Lung (tissue), 12 donors: ENCODE data around the gene NKX3-2. TPM values are rescaled to one million over a fixed set of nuclear protein-coding genes. Genes with fewer than 3 reads are reported as not detected.
"Not testable (repeated sequence)": the region's sequence is repeated elsewhere in the genome, so short reads cannot be mapped to it uniquely, and the experiment has no call there.

Experiments
- ATAC-seq: fragments of 200-7000 bp; cut with Tn5 transposase; one replicate; pipeline ENCODE4 v1.9.1; 2020; ENCODE audit warnings: moderate number of reproducible peaks; ENCODE audit not compliant: insufficient read depth, low FRiP score
- DNase-seq, 3 donors: peaks; one replicate each; pipeline ENCODE4 v3.0.0-alpha.2; 2013 to 2017
- H3K27ac ChIP-seq, 2 donors: one replicate each; pipeline ENCODE4 v1.5.1; 2013; ENCODE audit warnings: mild to moderate bottlenecking in 2 of 2, moderate library complexity in 2 of 2, control low read depth in 1 of 2, inconsistent platforms in 1 of 2, low read depth in 1 of 2, low read length in 1 of 2
- H3K27me3 ChIP-seq, 3 donors: one replicate each; pipeline ENCODE4 v1.5.1; 2013; ENCODE audit warnings: low read length in 2 of 3; ENCODE audit not compliant: control insufficient read depth in 3 of 3, insufficient read depth in 3 of 3
- H3K36me3 ChIP-seq, 4 donors: one replicate each; pipeline ENCODE4 v1.5.1; 2013; ENCODE audit warnings: low read length in 4 of 4, mild to moderate bottlenecking in 1 of 4, moderate library complexity in 1 of 4; ENCODE audit not compliant: control insufficient read depth in 4 of 4, insufficient read depth in 4 of 4
- H3K4me1 ChIP-seq, 5 donors: one replicate each; pipeline ENCODE4 v1.5.1; 2013; ENCODE audit warnings: low read length in 5 of 5, mild to moderate bottlenecking in 2 of 5, moderate library complexity in 1 of 5; ENCODE audit not compliant: control insufficient read depth in 5 of 5, insufficient read depth in 5 of 5
- H3K4me3 ChIP-seq: one replicate; pipeline ENCODE4 v1.5.1; 2013; ENCODE audit warnings: mild to moderate bottlenecking, control low read depth, moderate library complexity
- H3K9ac ChIP-seq, 2 donors: one replicate each; pipeline ENCODE4 v1.5.1; 2013; ENCODE audit warnings: low read length in 2 of 2, control low read depth in 1 of 2; ENCODE audit not compliant: insufficient read depth in 1 of 2
- H3K9me3 ChIP-seq, 4 donors: one replicate each; pipeline ENCODE4 v1.5.1; 2013; ENCODE audit warnings: low read length in 3 of 4, mild to moderate bottlenecking in 1 of 4, moderate library complexity in 1 of 4; ENCODE audit not compliant: control insufficient read depth in 4 of 4, insufficient read depth in 3 of 4
- WGBS, 2 donors: extraction: QIAGEN DNeasy Blood & Tissue Kit; methylation state at CpG; one replicate each; pipeline ENCODE4 v1.1.7; 2013; 5-methylcytosine and 5-hydroxymethylcytosine counted together
- polyA plus RNA-seq, 2 donors: library from polyadenylated mRNA; stranded (reverse); fragments of 200-250 nt; gene quantifications; one replicate each; pipeline ENCODE4 v1.2.1, GENCODE V29; 2013
- total RNA-seq, 2 donors: library from RNA; depleted of rRNA in 1 of 2; stranded (reverse); fragments of >200 nt in 1 of 2; gene quantifications; one replicate each; pipeline ENCODE4 v1.2.1, GENCODE V29; 2014 to 2021
- TF ChIP-seq, protein P1 (sequence below): IDR thresholded peaks from 2 replicates; pipeline ENCODE4 v1.5.1; 2012; ENCODE audit warnings: mild to moderate bottlenecking; ENCODE audit errors: control extremely low read depth, extremely low read depth
- donor health status: control.
- donor health status: control.
- donor health status: Bipolar disorder and iron deficiency.
- donor health status: healthy.
- donor health status: DM: yes; HTN: yes; CAD: no.

The NKX3-2 gene
- total and polyA plus RNA-seq, 4 donors: not detected

DNA sequence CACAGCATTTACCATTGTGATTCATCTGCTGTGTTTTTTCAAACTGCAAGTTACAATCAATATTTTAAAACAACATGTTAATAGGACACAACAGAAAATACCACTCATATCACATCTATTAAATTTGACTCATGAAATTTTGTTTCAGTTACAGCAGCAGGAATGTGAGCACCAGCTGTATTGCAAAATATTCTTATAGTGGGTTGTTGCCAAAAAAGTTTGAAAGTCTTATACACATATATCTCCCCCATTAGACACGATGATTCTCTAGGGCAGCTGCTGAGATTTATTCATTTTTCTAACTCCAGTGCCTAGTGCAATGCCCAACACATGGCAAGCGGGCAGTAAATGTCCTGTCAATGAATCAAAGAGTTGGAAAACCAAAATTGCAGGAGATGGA is 26.6 kb upstream of the NKX3-2 start:
- no peaks in the 10 kb centered on the region for H3K9me3 ChIP-seq
- no peaks in the 10 kb centered on the region for H3K27me3 ChIP-seq
- H3K27ac ChIP-seq: no peak overlapping the region
- H3K36me3 ChIP-seq: peaks cover 20 to 45% (median 29%) of the 10 kb centered on the region in 4 donors
- TF ChIP-seq, protein P1, sequence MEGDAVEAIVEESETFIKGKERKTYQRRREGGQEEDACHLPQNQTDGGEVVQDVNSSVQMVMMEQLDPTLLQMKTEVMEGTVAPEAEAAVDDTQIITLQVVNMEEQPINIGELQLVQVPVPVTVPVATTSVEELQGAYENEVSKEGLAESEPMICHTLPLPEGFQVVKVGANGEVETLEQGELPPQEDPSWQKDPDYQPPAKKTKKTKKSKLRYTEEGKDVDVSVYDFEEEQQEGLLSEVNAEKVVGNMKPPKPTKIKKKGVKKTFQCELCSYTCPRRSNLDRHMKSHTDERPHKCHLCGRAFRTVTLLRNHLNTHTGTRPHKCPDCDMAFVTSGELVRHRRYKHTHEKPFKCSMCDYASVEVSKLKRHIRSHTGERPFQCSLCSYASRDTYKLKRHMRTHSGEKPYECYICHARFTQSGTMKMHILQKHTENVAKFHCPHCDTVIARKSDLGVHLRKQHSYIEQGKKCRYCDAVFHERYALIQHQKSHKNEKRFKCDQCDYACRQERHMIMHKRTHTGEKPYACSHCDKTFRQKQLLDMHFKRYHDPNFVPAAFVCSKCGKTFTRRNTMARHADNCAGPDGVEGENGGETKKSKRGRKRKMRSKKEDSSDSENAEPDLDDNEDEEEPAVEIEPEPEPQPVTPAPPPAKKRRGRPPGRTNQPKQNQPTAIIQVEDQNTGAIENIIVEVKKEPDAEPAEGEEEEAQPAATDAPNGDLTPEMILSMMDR: no peak
- ATAC-seq (no peak), DNase-seq (peak in 2 of 3 donors; percentile 41 to 58)
- peaks cover 0 to 5% (median 0%) of the 10 kb centered on the region in 5 donors for H3K4me1 ChIP-seq
- H3K4me3 ChIP-seq: no peak overlapping the region
- no peak overlapping the region for H3K9ac ChIP-seq
- WGBS, 2 donors: 83 to 94% methylated on average over 2 of the region's 2 CpGs

DNA sequence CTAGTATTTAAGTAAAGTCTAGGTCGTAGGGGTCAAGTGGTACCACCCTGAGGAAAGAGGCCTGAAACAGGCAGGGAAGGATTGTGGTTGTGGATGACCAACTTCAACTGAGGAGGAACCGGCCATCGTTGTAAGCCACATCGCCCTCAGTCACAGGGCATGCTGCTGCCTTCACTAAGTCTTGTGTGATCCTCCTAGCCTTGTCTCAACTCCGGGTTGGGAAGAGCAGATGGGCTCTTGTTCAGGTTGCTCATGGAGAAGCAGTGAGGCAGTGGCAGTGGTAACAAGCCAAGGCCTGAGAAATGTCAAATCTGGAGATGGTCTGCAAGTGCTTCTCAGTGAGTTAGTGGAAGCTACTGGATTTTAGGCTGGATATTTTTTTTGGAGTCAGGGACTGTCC is 22.8 kb upstream of the NKX3-2 start:
- ATAC-seq (no peak), DNase-seq (no peak)
- peaks cover 0 to 5% (median 0%) of the 10 kb centered on the region in 5 donors for H3K4me1 ChIP-seq
- H3K36me3 ChIP-seq: peaks cover 8 to 26% (median 16%) of the 10 kb centered on the region in 4 donors
- H3K9me3 ChIP-seq: no peaks in the 10 kb centered on the region
- no peak overlapping the region for H3K4me3 ChIP-seq
- WGBS, 2 donors: 95 to 99% methylated on average over 5 of the region's 5 CpGs
- no peak overlapping the region for H3K27ac ChIP-seq
- no peak overlapping the region for H3K9ac ChIP-seq
- no peaks in the 10 kb centered on the region for H3K27me3 ChIP-seq
- TF ChIP-seq, protein P1: no peak

DNA sequence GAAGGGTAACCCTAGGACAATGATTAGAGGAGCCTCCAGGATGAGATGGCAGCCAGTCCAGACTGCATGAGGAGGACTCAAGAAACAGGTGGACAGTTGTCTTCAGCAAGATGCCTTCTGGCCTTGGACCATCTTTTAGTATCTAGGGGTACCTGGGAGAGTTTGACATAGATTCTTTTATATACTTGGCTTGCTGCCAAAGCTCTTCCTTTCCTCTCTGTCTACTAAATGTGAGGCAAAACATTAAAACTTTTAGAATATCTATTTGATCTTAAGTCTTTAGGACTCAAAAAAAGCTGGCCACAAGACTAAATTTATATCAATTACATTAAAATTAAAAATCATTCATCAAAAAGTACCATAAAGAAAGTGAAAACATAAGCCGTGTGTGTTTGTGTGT is 18.6 kb upstream of the NKX3-2 start:
- WGBS, 2 donors: 85 to 100% methylated on average over 1 of the region's 1 CpG
- DNase-seq (no peak), ATAC-seq (no peak)
- Histone ChIP-seq H3K4me1 (no peaks in the 10 kb centered on the region), H3K9ac (no peak overlapping the region), H3K36me3 (peaks cover 0 to 6% (median 0%) of the 10 kb centered on the region in 4 donors), H3K4me3 (no peak overlapping the region), H3K27ac (no peak overlapping the region), H3K27me3 (peaks cover 0 to 2% (median 0%) of the 10 kb centered on the region in 3 donors), H3K9me3 (no peaks in the 10 kb centered on the region)
- TF ChIP-seq, protein P1: no peak

DNA sequence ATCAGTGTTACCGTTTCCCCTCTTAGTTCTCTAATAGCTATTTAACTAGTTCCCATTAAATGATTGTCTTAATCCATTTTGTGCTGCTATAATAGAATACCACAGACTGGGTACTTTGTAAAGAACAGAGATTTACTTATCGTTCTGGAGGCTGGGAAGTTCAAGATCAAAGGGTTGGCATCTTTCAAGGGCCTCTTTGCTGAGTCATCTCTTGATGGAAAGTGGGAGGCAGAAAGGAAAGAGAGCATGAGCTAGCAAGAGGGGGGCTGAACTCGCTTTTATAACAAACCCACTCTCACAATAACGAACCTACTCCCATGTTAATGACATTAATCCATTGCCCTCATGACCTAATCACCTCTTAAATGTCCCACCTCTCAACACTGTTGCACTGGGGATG is 17.4 kb upstream of the NKX3-2 start:
- no peak overlapping the region for H3K4me3 ChIP-seq
- no peak for DNase-seq
- peaks cover 0 to 2% (median 0%) of the 10 kb centered on the region in 3 donors for H3K27me3 ChIP-seq
- no peak overlapping the region for H3K9ac ChIP-seq
- no peak for ATAC-seq
- 56 to 69% methylated on average over 4 of the region's 4 CpGs for WGBS, 2 donors
- H3K9me3 ChIP-seq: no peaks in the 10 kb centered on the region
- H3K27ac ChIP-seq: no peak overlapping the region
- no peaks in the 10 kb centered on the region for H3K4me1 ChIP-seq
- H3K36me3 ChIP-seq: peaks cover 0 to 3% (median 0%) of the 10 kb centered on the region in 4 donors
- TF ChIP-seq, protein P1: no peak

DNA sequence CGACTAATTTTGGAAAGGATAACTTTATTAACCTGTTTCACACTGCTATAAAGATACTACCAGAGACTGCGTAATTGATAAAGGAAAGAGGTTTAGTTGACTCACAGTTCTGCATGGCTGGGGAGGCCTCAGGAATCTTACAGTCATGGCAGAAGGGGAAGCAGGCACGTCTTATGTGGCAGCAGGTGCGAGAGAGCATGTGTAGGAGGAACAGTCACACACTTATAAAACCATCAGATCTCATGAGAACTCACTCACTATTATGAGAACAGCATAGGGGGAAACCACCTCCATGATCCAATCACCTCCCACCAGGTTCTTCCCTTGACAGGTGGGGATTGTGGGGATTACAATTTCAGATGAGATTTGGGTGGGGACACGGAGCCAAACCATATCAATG is 15.8 kb upstream of the NKX3-2 start:
- H3K9ac ChIP-seq, H3K9me3 ChIP-seq, H3K27me3 ChIP-seq, H3K27ac ChIP-seq, DNase-seq, H3K4me1 ChIP-seq, ATAC-seq, H3K4me3 ChIP-seq, H3K36me3 ChIP-seq: not testable (repeated sequence)
- WGBS, 2 donors: 63 to 66% methylated on average over 5 of the region's 5 CpGs
